ENCODE data around the gene AGR2.
A peak's percentile ranks its signal among the peaks of the same experiment; 100 is the strongest.
"Not testable (repeated sequence)": the region's sequence is repeated elsewhere in the genome, so short reads cannot be mapped to it uniquely, and the experiment has no call there.

Gene AGR2

DNA sequence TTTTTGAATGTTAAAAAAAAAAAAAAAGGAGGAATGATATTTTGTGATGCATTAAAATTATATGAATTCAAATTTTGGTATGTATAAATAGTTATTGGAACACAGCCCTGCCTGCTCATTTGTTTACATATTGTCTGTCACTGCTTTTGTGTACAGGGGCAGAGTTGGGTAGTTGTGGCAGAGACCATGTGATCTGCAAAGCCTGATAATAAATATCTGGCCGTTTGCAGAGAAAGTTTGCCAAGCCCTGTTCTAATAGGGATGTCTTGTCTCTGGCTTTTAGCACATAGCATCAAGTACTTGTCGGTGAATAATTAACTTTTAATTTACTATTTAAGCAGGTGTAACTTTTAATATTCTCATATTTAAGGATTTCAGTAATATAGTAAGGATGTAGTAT is 31.5 kb downstream of the AGR2 start:
- DNase-seq: no peak

DNA sequence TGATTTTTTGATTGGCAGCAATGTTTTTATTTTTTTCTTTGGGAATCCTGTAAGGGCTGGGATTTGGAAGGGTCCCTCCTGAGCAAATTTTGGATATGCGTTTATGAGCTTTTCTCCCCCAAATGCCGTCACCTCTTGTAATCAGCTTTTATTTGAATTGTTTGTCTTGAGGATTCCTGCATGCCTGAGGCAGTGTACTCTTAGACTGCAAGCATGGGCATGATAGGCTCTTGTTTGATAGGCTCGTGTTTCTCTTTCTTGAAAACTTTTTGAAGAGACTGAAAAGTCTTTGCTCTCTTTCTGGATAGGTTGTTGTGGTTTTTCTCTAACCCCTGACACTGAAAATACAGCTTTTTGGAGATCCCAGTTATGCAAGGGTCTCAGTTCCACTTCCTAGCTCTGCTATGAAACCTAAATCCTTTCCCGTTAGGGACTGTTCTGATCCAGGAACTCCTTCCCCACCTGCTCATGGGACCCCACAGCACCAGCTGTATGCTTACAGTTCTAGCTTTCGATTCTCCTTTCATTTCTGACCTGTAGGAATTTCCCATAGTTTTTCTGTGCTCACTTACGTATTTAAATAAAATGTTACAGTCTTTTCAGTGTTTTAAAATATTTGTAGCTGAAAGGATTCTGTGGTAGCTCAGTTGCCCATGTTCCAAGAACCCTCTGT is 34.0 kb downstream of the AGR2 start:
- DNase-seq: peak in 1 of 3 donors; percentile 5

DNA sequence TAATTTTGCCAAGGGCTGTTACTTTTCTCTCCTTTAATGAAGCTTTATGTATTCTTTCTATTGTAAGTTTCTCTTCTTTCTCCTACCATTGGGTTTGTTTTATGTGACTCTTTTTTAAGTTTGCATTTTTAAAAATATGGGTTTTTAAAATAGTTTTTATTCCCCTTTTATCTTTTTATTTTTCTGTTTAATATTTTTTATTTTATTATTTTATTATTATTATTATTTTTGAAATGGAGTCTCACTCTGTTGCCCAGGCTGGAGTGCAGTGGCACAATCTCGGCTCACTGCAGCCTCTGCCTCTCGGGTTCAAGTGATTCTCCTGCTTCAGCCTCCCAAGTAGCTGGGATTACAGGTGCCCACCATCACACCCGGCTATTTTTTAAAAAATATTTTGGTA is 34.8 kb downstream of the AGR2 start:
- not testable (repeated sequence) for DNase-seq

DNA sequence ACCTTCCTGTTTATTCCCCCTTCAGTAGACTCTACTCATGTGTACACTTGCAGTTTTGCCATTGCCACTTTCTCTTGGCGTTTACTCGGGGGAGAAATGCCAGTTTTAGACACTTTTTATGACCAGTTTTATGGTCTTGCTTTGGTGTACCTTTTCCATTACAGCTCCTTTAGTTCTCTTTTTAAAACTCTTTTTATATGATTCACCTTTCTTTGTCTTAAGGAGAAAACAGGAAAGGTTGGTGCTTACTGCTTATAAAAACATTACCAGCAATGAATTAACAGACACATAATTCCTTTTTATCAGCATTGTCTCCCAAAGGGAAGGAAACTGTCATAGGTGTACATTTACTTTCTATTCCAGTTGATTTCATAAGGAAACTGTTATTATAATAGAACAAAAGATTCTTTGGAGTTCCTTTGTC is 39.4 kb downstream of the AGR2 start:
- DNase-seq: no peak

DNA sequence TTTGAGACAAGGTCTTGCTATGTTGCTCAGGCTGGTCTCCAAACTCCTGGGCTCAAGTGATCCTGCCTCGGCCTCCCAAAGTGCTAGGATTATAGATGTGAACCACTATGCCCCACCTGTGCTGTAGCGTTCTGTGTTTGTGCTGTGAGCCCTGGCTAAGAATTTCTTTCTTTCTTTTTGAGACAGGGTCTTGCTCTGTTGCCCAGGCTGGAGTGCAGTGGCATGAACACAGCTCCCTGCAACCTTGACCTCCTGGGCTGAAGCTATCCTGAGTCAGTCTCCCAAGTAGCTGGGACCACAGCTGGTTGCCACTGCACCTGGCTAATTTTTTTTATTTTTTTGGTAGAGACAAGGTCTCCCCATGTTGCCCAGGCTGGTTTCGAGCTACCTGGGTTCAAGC is 39.9 kb downstream of the AGR2 start:
- no peak for DNase-seq

- no peak for DNase-seq
Observed at GRCh38 chr7:16762177-16762576, 42.6 kb downstream of the AGR2 start.

DNA sequence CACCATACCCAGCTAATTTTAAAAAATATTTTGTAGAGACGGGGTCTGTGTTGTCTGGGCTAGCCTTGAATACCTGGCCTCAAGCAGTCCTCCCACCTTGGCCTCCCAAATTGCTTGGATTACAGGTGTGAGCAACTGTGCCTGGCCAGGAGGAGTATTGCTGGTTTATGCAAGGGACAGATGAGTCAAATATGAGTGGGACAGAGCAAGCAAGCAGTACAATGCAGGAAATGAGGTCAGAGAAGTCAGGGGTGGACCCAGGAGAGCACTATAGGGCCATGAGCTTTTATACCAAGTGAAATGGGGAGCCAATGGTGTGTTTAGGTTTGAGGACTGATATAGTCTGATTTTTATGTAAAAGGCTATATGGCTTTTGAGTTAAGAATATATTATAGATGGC is 45.0 kb downstream of the AGR2 start:
- no peak for DNase-seq

DNA sequence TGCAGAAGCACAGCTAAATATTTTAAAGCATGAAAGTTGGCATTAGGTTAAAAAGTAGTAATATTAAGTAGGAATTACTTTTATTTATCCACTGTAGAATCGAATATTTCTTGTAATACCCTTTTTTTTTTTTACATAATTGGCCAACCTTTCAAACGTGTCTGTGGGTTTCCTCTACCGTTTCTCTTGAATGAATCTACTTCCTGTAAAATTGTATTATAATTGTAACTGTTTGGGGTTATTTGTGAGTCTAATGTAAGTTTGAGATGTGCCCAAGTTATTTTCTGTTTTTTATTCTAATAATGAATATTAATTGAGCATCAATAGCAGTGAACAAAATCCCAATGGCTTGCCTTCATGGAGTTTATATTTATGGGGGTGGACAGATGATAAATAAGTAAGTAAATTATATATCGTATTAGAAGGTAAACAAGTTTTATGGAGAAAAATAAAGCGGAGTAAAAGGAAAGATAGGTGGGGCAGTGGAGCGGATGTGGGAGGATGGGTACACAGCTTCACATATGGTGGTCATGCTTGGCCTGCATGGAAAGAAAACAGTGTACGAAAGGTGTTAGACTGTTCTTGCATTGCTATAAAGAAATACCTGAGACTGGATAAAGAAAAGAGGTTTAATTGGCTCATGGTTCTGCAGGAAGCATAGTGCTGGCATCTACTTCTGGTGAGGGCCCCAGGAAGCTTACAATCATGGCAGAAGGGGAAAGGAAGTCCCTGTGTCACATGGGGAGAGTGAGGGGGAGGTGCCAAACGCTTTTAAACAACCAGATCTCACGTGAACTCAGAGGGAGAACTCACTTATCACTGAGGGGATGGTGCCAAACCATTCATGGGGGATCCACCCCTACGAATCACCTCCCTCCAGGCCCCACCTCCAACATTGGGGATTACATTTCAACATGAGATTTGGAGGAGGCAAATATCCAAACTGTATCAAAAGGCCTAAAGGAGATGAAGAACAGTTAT is 45.9 kb downstream of the AGR2 start:
- DNase-seq: no peak

DNA sequence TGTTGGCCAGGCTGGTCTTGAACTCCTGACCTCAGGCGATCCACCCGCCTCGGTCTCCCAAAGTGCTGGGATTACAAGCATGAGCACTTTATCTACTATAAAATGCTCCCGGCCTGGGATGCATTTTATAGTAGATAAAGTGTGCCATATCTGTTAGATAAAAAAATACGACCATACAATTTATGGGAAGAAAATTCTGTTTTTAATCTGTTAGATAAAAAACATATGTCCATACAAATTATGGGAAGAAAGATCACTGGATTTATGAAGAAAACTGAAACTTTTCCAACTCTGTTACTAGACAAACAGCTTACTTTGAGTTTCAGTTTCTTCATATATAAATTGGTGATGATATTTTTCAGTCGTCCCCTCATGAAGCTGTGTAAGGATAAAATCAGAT is 46.8 kb downstream of the AGR2 start:
- no peak for DNase-seq

- DNase-seq: peak; percentile 25 to 67 (median 64)
Observed at GRCh38 chr7:16755397-16755796, 49.4 kb downstream of the AGR2 start.

GRCh38 chr7:16754856-16755317 is 49.9 kb downstream of the AGR2 start:
- no peak for DNase-seq

DNA sequence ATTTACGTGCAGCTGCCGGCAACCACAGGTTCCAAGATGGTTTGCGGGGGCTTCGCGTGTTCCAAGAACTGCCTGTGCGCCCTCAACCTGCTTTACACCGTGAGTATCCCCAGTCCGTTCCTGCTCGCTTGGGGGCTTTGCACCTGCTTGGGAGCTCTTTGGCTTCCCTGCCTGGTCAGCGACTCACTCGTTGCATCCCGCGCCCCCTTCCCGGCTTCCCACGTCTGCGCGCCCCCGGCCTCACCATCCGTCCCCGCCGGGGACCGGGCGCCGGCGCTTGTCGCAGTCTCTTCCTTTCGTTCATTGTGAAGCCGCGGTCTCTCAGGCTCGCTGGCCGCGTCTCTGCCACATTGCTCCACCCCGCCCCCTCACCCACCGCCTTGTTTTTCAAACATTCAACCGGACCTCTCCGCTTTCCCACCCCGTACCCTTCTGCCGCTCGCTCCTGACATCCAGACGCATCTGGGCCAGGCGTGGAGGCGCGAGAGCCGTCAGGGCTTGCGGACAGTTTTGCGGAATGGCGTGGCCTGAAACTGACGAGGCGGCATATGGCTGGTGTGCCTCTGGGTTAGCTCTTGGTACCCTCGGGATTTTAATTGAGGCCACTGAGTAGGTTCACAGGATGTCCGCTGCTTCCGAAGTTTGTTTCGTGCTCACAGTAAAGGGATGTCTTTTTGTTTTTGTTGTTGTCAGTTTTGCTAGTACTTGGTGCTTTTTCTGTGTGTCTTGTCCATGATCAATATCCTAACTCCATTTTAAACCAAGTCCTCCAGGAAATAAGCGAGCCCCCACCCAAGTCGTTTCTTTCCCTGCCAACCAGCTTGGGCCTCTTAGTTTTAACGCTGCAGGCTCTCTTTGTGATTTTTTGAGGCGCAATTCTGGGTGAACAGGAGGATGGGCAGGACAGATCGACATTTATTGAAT is 50.6 kb downstream of the AGR2 start:
- DNase-seq: peak in 2 of 3 donors; percentile 23 to 40

DNA sequence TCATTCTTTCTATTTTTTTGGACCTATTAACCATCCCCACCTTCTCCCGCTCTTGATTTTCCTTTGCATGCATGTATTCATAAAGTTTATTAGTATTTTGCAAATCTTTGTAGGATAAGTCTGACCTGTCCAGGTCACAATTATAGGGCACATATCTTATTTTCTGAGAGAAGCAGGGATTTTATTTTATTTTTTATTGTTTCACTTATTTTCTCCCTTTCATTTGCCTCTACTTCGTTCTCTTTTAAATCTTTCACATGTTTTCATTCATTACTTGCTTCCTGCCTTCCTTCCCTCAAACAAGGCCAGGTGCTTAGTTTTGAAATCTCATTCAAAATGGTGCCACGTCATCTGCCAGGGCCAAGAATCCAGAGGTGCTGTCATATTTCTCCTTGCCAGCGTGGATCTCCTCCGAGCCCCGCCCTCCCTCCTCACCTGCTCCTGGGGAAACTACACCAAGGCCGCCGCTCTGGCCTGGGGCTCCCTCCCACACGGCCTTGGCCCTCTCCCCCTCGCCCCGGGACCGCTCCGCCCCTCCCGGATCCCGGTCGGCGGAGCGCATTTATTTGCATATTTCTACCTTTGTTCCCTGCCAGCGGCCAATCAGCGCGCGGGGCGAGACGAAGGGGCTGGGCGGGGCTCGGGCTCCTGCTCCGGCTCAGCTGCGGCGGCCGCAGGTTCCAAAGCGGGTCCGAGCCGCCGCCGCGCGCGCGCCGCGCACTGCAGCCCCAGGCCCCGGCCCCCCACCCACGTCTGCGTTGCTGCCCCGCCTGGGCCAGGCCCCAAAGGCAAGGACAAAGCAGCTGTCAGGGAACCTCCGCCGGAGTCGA is 51.5 kb downstream of the AGR2 start, which contains the start of gene TSPAN13:
TSPAN13 (plus strand) TSS at position 654 of the 830 bp plus-strand sequence. CDS start 213 bp downstream, outside the sequence.
- peak; percentile 56 to 82 (median 57) for DNase-seq

DNA sequence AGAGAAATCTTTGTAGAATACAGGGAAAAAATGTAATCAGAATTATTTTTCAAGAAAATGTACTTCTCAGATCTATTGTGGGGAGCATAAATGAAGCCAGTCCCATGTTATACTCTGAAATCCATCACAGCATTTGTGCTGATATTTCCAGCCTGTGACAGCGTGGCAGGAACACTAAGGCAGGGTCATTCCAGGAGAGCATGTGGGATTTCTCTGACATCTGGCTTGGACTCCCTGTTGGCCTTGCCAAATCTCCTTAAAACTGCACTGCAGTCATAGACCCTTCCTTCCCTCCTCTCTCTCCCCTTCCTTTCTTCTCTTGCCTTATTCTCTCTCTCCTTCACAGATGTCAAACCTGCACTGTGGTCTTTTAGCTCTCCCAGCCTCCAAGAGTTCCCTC is 57.7 kb downstream of the AGR2 start:
- no peak for DNase-seq

DNA sequence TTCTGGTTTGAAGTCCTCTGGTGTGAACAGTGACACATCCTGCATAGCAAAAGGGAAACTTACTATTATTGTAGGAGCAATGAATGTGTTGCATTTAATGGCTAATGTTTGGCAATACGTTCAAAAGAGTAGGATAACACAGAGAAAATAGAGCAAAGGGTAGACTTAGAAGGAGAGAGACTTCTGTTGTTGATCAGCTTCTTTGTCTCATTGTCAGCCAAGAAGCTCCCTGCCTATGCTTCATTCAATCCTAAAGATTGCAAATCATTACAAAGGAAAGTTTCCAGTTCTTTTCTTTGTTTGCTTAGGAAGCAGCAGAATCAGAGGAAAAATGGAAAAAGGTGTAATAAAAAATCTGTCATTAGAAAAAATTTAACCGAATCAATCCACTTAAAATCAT is 59.2 kb downstream of the AGR2 start:
- no peak for DNase-seq

- DNase-seq: peak in 1 of 3 donors; percentile 48
Observed at GRCh38 chr7:16744518-16745250, 60.1 kb downstream of the AGR2 start.

DNA sequence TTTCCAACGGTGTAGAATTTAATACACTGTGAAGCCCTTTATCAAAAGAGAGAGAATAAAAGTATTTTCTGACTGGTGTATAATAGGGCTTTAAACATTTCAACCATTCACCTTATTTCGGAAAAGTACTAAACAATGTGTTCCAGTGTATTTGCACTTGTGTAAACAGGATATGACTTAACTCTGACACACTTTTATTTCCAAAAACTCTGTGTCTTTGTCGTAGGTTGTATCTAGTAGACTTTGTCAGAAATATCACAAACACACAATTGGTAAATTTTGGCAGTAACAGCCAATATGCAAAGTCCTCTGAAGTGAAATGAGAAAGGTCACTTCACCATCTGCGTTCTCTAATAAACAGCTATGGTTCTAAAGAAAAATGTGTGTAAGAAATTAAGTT is 61.6 kb downstream of the AGR2 start:
- DNase-seq: no peak

DNA sequence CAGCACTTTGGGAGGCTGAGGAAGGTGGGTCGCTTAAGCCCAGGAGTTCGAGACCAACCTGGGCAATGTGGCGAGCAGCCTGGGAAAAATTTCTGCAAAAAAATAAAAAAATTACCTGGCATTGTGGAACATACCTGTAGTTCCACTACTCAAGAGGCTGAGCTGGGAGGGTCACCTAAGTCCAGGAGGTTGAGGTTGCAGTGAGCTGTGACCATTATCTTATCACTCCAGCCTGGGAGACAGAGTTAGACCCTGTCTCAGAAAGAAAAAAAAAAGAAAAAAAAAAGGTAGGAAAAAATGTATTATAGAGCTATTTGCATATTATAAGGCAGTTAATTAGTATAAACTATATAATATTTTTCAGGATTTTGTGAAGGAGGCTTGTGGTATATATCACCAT is 62.3 kb downstream of the AGR2 start:
- DNase-seq: no peak
